Thoracic aorta (tissue), 2 donors: ENCODE data around the gene BPIFB4. TPM values are rescaled to one million over a fixed set of nuclear protein-coding genes. Genes with fewer than 3 reads are reported as not detected.
"Not testable (repeated sequence)": the region's sequence is repeated elsewhere in the genome, so short reads cannot be mapped to it uniquely, and the experiment has no call there.

Experiments
- ATAC-seq: fragments of 150-250 bp; one replicate; pipeline ENCODE4 v1.8.0; 2017; ENCODE audit warnings: low read depth; ENCODE audit not compliant: insufficient number of reproducible peaks, low FRiP score
- DNase-seq: peaks from one replicate; pipeline ENCODE4 v3.0.0-alpha.2; 2020; ENCODE audit warnings: low spot score
- H3K27ac ChIP-seq, 2 donors: fragments of 200-600 bp; sonication (generic); 1 replicate in 1 of 2; 2 replicates in 1 of 2; pipeline ENCODE4 v1.5.1; 2016; ENCODE audit warnings: mild to moderate bottlenecking in 2 of 2, moderate library complexity in 2 of 2
- H3K27me3 ChIP-seq: fragments of 200-600 bp; sonication (generic); replicated peaks from 2 replicates; pipeline ENCODE4 v1.6.0; 2016; ENCODE audit warnings: mild to moderate bottlenecking; ENCODE audit not compliant: insufficient read depth
- H3K36me3 ChIP-seq: fragments of 200-600 bp; sonication (generic); one replicate; pipeline ENCODE4 v1.5.1; 2016
- H3K4me1 ChIP-seq, 2 donors: fragments of 200-600 bp; sonication (generic); 1 replicate in 1 of 2; 2 replicates in 1 of 2; pipeline versions ENCODE4 v1.5.1 to v1.6.0; 2016; ENCODE audit warnings: low read depth in 2 of 2, mild to moderate bottlenecking in 1 of 2; ENCODE audit not compliant: control insufficient read depth in 1 of 2
- H3K4me3 ChIP-seq: fragments of 200-600 bp; sonication (generic); 2 replicates; pipeline ENCODE4 v1.5.1; 2016; ENCODE audit warnings: mild to moderate bottlenecking
- H3K9me3 ChIP-seq: fragments of 200-600 bp; sonication (generic); 2 replicates; pipeline ENCODE4 v1.5.1; 2016
- CTCF ChIP-seq: fragments of 200-600 bp; sonication (generic); IDR thresholded peaks from one replicate; pipeline ENCODE4 v1.5.1; 2019; ENCODE audit warnings: antibody characterized with exemption
- total RNA-seq, 2 donors: library from RNA; depleted of rRNA; stranded (reverse); fragments of >200 nt; gene quantifications; one replicate each; pipeline versions ENCODE4 v1.1.0 to v1.2.3, GENCODE V29; 2016

The BPIFB4 gene
- total RNA-seq, 2 donors from 2014 or later = not detected

- DNase-seq = no peak
These were observed 29.2 kb downstream of the BPIFB4 start for GRCh38 chr20:33108661-33109060.

GRCh38 chr20:33110147-33110825 is 30.8 kb downstream of the BPIFB4 start:
- no peaks in the 10 kb centered on the region for H3K4me1 ChIP-seq
- no peak for DNase-seq
- H3K9me3 ChIP-seq = no peaks in the 10 kb centered on the region
- no peak for ATAC-seq
- no peak for TF ChIP-seq CTCF
- H3K27ac ChIP-seq = no peak overlapping the region
- no peaks in the 10 kb centered on the region for H3K27me3 ChIP-seq
- no peaks in the 10 kb centered on the region for H3K36me3 ChIP-seq
- H3K4me3 ChIP-seq = no peak overlapping the region

More at GRCh38 chr20:33108661-33109060, 29.2 kb downstream of the BPIFB4 start:
- no peak for ATAC-seq
- H3K27me3 ChIP-seq = no peaks in the 10 kb centered on the region
- H3K9me3 ChIP-seq = no peaks in the 10 kb centered on the region
- H3K27ac ChIP-seq = no peak overlapping the region
- no peak for TF ChIP-seq CTCF
- H3K36me3 ChIP-seq = no peaks in the 10 kb centered on the region
- no peaks in the 10 kb centered on the region for H3K4me1 ChIP-seq
- no peak overlapping the region for H3K4me3 ChIP-seq

GRCh38 chr20:33111306-33111705 is 31.9 kb downstream of the BPIFB4 start:
- no peak overlapping the region for H3K27ac ChIP-seq
- TF ChIP-seq CTCF = no peak
- H3K4me1 ChIP-seq = no peaks in the 10 kb centered on the region
- H3K4me3 ChIP-seq = no peak overlapping the region
- H3K27me3 ChIP-seq = no peaks in the 10 kb centered on the region
- no peak for DNase-seq
- no peak for ATAC-seq
- no peaks in the 10 kb centered on the region for H3K36me3 ChIP-seq
- no peaks in the 10 kb centered on the region for H3K9me3 ChIP-seq

DNA sequence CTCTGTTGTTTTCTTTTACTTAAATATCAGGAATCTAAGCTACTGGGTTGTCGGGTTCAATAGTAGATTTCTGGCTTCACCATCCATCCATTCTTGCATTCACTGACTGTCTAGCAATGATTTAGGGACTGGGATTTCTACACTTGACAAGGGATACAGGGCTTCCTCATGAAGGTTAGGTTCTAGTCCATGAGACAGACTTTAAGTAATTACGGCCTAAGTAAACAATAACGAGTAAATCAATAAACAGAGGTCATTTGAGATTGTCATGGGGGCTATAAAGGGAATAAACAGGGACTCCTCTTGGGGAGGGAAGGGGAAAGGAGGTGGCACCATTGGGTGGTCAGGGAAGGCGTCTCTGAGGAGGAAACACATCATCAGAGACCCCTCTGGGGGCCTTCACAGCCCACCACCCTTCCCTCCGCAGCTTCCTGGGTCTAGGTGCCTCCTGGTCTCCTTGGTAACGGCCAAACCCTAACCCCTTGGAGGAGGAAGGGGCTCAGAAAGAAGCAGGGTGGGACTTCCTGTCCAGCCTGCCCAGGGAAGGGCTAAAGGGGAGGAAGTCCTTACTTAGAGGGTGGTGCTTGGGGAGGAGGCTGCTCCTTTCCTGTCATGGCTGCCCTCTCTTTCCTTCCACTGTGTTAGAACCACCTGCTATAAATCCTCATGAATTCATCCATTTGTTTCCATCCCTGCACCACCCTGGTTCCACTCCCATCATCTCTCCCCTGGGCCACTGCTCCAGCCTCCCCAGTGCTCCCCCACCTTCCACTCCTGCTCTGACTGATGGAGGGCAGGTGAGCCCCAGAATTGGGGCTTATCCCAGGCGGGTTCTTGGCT is 33.3 kb downstream of the BPIFB4 start:
- no peak overlapping the region for H3K4me3 ChIP-seq
- DNase-seq = no peak
- ATAC-seq = no peak
- H3K27me3 ChIP-seq = no peaks in the 10 kb centered on the region
- TF ChIP-seq CTCF = no peak
- H3K27ac ChIP-seq = no peak overlapping the region
- H3K4me1 ChIP-seq = no peaks in the 10 kb centered on the region
- no peaks in the 10 kb centered on the region for H3K36me3 ChIP-seq
- no peaks in the 10 kb centered on the region for H3K9me3 ChIP-seq

DNA sequence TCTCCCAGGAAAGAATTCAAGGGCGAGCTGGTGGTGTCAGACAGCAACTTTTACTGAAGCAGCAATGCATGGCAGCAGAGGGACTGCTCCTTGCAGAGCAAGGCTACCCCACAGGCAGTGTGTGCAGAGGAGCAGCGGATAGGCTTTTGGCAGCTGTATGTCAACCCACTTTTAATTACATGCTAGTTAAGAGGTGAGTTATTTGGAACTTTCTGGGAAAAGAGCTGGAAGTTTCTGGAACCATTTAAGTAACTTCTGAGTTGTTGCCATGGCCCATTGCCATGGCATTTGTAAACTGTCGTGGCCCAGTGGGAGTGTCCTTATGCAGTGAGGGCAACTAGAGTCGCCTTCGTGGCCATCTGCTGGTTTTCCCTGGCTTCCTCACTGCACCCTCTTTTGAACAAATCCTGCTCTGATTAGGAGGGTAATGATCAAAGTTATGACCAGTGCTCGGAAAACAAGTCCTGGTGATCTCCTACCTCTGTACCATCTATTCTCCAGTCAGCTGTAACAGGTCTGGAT is 34.0 kb downstream of the BPIFB4 start:
- DNase-seq (no peak), ATAC-seq (no peak)
- no peaks in the 10 kb centered on the region for H3K4me1 ChIP-seq
- no peak for TF ChIP-seq CTCF
- no peak overlapping the region for H3K27ac ChIP-seq
- no peak overlapping the region for H3K4me3 ChIP-seq
- H3K27me3 ChIP-seq = no peaks in the 10 kb centered on the region
- H3K9me3 ChIP-seq = no peaks in the 10 kb centered on the region
- H3K36me3 ChIP-seq = no peaks in the 10 kb centered on the region

- not testable (repeated sequence) for H3K27me3 ChIP-seq, H3K36me3 ChIP-seq, H3K9me3 ChIP-seq, H3K4me1 ChIP-seq, ATAC-seq, DNase-seq, H3K27ac ChIP-seq, H3K4me3 ChIP-seq
These were observed 36.1 kb downstream of the BPIFB4 start for GRCh38 chr20:33115501-33115900.
